GM18517 (cell line): ENCODE measurements around the gene FBXO5.
"Not testable (repeated sequence)": the region's sequence is repeated elsewhere in the genome, so short reads cannot be mapped to it uniquely, and the experiment has no call there.

Experiments
- ATAC-seq: cut with Tn5 transposase; IDR thresholded peaks from one replicate; pipeline ENCODE4 v1.9.1; 2021; ENCODE audit warnings: mild to moderate bottlenecking, moderate library complexity; ENCODE audit not compliant: unreplicated experiment

FBXO5 gene

DNA sequence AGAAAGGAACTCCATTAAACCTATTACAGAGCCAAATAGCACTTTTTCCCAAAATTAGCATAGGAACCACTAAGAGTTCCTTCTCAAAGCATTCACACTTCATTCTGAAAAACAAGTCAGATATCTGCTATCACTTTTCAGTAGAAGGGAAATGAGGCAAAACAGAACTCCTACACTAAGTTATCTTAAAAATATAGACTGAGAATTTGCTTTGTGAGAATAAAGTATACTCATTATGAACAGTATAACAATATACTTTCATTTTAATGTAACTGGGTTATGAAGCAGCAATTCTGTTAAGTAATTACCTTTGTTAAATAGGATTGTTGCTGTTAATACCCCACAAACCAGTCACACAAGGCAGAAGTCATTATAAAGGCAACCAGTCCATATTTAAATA is 11.0 kb upstream of the FBXO5 start:
- no peak for ATAC-seq

DNA sequence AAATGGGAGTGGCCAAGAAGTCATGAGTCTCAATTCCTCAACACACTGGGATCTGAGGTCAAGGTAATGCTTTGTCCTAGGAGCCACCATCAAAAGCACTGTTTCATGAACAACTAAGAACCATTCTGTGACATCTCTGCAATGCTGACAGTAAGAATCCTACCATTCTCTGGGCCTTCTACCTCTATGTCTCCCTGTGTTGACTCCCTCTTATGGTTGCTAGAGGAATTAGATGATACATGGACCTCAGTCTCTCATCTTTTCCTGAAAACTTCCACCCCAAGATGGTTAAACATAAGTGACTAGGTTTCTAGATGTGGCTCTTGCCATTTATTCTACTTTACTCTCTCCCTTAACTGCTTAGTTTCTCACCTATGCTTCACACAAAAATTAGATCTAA is 10.6 kb upstream of the FBXO5 start:
- no peak for ATAC-seq

DNA sequence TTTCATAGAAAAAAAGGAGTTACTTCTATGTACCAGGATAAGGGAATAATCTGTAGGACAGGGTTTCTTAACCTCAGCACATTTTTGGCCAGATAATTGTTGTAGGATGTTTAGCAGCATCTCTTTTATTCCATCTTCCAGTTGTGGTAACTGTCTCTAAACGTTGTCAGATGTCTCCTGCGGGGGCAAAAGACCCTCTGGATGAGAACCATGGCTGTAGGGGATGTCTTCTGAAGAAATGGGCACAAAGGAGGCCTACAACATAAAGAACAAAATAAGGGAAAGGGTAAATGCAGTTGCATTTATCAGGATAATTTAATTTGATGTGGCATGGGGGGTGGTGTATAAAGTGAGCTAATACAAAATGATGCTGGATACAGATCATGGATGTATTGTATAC is 4.1 kb upstream of the FBXO5 start:
- no peak for ATAC-seq

DNA sequence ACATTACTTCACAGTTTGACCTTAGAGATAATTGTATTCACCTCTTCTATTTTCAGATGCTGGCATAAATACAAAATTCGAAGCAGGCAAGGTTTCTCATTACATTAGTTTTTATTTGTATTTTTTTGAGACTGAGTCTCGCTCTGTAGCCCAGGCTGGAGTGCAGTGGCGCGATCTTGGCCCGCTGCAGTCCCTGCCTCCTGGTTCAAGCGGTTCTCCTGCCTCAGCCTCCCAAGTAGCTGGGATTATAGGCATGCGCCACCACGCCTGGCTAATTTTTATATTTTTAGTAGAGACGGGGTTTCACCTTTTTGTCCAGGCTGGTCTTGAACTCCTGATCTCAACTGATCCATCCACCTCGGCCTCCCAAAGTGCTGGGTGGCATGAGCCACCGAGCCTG is 2.5 kb upstream of the FBXO5 start:
- ATAC-seq, result not testable (repeated sequence)

DNA sequence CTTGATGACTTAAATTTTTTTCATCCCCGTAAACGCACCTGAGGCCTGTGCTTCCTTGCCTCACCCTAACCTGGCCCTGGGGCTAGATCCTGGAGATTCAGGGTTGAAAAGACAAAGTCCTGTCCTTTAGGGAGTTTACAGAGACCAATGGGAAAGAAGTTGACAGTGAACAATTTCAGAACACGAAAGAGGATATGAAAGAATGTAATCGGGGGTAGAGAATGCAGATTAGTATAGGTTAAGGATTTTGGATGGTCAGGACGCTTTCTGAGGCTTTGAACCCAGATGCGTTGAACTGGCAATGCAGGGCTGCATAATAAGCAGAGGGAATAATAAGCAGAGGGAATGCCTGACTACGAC is 1.7 kb upstream of the FBXO5 start:
- ATAC-seq, result peak; percentile 39

DNA sequence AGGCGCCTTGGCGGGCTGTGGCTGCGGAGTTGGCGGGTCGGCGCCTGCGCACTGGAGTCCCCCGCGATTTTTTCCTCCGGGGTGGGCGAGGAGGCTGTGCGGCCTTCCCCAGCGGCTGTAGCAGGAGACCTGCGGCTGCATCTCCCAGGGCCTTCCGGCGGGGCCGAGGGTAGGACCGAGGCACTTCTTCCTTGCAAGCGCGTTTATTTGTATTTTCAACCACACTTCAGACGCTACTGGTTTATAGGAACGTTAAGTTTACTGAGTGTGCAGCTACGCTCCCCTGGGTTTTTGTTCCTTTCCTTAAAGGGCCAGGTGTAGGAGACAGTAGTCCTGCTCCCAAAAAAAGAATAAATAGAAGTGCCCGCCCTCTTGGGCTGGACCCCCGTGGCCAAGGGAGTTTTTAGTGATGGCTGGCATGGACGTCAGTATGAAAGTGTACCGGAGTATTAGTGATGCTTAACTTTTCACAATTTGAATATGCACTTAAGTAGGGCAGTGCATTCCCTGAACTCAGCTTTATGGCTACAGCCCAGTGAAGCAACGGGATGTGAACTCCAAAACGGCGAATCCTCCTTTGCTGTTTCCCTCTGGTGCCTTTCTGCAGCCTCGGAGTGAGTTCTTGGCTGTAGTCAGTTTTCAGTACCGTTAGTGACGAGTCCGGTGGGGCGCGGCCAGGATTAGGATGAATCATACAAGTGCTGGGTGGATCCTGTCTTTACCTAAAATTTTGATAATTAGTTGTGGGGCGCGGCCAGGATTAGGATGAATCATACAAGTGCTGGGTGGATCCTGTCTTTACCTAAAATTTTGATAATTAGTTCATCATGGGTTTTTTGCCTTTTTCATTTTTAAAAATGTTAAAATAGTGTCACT is 1.0 kb upstream of the FBXO5 start:
- peak; percentile 18 for ATAC-seq

DNA sequence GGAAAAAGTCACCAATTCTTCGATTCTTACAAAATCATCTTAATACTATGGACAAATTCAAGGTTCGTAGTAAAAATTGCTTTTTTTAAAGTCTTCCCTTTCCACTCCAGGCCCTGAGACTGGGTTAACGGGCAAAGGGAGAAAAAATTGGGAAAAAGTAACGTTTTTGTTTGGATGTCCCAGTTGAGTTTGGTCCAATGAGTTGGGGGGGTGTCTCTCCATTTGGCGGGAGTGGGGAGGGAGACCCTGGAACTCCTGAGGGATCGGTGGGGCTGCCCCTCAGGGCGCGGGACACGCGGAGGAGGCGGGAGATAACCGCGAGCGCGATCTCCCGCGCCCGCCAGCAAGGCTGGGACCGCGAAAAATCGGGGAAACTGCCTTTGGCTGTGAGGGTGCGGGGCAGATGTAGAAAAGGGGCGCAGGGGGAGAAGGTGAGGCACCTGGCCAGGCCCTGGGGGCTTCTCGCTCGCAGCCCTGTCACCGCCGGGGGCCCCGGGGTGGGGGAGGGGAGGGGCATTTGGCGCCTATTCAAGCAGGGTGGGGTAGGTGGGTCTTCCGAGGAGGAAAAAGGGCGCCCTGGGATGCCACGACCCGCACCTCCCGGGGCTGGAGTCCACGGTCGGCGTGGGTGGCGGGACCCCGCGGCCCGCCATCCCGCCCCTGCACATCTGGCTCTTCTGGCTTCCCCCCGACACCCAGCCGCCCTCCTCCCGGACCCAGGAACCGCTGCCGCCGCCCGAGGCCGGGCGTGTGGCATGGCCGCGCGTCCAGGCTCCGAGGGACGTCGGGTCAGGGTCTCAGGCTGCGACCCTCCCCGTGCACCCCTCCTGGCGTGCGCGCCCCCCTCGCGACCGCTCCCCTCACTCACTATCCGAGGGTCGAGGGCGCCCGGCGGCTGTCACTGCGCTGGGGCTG is 595 bp downstream of the FBXO5 start:
- no peak for ATAC-seq

DNA sequence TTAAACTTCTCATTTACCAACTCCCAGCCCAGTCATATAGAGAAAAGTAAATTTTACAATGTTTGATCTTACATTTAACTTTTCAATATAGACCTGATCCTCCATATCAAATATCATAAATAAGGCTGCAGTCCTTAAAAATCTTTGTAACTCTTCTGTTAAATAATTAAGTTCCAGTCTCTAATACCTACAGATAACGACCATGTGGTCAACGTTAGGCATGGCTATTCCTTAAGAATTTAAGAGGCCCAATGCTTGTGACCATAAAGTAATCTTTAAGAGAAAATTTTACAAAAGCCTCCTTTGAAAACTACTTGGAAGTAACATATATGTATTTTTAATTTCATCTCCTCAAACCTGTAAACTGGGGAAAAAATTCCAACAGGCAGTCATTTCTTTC is 1.6 kb downstream of the FBXO5 start:
- ATAC-seq, result no peak

DNA sequence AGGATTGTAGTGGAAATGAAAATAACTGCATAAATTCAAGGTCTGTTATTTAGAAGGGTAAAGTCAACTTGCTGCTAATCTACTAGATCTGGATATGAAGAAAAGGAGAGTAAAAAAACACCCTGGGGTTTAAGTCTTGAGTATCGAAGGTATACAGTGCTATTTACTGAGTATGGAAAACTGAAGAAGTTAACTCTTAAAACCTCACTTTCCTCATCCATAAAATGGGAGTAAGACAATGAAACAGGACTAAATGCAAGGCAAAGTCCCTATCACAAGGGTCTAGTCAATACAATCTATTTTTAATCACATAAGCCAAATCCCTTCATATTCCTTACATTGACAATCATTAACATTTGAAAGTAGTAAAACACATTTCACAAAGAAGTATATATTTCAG is 2.2 kb downstream of the FBXO5 start:
- no peak for ATAC-seq

DNA sequence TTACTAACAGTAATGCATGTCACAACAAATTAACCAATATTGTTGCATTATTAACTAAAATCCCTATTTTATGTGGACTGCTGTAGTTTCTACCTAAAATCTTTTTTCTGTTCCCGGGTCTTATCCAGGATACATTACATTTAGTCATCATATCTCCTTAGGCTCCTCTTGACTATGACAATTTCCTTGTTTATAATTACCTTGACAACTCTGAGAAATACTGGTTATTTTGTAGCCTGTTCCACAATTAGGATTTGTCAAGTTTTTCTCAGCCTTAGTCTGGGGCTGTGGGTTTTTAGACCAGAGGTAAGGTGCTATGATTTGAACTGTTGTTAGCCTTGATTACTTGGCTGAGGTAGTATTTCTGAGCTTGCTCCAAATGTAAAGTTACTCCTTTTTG is 3.7 kb downstream of the FBXO5 start:
- no peak for ATAC-seq

DNA sequence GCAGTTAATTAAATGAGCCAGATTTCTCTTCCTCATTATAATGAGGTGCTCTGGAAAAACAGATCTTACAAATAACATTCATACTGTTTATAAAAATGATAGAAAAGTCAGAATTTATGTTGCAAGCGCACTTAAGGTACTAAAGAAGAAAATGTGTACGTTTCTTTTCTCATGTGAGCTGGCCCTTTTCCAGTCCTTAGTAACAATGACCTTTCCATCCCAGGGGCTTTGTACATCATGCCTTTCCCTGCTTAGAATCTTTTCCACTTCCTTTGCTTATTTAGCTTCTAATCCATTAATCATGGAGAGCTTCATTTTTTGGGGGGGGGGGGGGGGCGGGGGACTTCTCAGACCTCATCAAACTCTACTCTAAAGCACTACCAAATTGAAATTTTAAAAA is 4.8 kb downstream of the FBXO5 start:
- no peak for ATAC-seq

DNA sequence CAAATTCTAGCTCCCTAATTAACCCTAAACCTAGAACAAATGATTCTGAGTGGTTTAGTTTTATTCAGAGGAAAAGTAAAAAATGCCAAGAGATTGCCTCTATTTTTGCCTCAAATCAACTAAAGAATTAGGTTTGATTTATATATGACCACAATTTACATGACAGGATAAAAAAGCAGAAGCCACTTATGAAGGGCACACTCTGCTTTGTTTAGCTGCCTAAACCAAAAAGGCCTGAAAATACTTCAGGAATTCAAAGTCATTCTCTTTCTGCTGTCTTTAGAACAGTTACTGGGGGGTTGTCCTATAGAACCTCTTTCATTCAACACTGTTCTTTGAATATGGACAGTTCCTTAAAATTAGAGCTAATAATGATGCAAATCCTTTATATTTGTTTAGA is 5.3 kb downstream of the FBXO5 start:
- ATAC-seq, result no peak

DNA sequence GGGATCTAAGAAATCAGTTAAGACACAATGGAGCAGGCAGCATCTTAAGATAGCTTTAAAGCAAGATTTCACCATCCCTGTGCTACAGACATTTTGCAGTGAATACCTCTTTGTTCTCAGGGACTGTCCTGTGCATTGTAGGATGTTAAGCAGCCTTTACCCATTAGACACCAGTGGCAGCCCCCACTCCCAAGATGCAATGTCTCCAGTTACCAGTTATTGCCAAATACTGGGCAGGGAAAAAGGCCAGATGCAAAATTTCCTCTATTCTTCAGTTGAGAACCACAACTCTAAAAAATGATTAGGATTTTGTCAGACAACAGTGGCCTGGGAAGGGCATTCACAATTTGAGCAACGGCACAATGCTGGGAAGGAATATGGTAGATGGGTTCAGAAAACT is 6.1 kb downstream of the FBXO5 start:
- ATAC-seq, result no peak

DNA sequence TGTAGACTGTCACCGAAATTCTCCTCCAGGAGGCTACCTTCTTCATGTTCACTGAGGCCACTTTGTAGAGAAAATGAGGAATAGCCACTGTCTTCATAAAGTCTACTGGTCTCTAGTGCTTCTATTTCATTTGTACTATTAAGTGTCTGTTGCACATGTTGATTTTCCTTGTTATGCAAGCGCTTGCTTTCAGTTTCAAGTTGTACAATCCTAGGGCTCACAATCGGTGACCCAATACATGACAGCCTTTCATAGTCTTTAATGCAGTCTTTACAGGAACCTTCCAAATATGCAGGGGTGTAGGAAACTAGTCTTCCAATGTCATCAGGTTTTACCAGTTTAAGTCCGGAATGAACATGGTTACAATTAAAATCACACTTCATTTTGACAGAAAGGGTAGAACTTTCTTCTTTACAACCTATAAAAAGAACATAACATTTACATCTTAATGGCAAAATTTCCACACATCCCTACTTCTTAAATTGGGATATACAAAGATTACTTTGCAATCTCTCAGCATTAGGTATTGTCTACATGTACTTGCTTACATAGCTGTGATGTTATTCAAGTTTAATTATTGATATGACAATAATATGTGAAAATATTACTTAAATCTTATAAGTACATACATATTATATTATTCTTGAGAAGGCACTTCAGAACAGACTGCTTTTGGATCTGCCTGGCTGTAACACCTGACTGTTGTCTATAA is 7.5 kb downstream of the FBXO5 start:
- peak; percentile 44 for ATAC-seq

DNA sequence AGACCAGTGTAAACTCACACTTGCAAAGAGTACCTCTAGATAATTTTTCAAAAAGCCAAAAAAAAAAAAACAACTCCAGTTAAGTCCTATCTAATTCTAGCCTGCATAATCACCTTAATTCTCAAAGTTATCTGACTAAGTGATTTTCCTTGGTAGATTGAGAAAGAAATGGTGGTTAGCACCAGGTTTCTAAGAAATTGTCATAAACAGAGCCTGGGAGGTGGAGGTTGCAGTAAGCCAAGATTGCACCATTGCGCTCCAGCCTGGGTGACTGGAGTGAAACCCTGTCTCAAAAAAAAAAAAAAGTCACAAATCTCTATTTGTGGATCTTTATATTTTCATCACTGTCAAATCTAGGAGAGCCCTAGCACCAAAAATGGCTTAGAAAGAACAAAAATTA is 8.9 kb downstream of the FBXO5 start:
- no peak for ATAC-seq

DNA sequence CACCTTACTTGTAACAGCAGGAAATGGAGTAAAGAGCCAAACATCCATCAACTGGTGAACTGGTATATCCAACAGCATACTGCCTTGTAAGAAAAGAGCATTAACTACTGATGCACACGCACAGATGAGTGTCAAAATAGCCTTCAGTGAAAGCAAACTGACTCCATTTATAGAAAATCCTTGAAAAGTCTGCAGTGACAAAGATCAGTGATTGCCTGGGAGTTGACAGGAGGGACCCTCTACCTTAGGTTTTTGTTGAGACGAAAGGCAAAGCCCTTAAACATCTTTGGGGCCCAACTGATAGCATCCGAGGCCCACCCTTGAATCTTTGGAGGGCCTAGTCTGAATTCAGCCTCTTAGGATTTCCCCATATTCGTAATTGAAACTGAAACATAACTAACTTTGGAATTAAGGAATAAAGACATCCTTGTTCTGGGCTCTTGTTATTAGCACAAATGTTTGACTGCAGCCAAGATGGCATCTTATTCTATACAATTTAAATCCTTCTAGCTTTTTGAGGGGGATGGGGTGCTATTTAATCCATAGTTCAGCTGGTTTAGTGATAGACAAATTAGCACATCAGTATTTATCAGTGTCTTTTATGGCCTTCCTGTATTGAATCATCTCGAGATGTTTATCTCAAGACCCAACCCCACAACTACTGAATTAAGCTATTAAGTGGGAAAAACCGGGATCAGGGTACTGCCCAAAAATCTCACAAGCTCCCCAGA is 13.0 kb downstream of the FBXO5 start:
- ATAC-seq, result no peak

DNA sequence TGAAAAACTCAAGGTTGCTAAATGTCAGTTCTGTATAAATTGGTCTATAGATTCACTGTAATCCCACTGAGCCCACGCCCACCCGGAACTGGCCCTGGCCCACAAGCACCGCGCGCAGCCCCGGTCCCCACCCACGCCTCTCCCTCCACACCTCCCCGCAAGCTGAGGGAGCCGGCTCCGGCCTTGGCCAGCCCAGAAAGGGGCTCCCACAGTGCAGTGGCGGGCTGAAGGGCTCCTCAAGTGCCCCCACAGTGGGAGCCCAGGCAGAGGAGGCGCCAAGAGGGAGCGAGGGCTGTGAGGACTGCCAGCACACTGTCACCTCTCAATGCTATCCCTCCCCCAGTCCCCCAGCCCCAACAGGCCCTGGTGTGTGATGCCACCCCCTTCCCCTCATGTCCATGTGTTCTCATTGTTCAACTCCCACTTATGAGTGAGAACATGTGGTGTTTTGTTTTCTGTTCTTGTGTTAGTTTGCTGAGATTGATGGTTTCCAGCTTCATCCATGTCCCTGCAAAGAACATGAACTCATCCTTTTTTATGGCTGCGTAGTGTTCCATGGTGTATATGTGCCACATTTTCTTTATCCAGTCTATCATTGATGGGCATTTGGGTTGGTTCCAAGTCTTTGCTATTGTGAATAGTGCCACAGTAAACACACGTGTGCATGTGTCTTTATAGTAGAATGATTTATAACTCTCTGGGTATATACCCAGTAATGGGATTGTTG is 16.5 kb downstream of the FBXO5 start:
- not testable (repeated sequence) for ATAC-seq

DNA sequence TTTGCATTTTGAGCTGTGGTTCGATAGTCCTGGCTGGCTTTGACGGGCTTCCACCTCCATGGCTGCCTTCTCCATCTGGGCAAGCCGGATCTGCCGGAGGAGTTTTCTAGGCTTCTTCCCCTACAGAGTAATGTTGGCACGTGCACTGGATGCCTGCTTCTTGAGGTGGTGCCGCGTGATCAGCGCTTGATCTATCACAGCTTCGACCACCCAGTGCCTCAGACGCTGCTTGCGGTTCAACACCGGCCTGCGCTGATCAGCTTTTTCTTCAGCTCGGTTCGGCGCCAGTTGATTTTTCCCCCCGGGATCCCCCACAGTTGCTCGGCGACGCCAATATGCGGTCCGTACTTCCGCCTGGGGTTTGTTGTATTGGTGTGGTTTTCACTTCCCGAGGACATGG is 23.5 kb downstream of the FBXO5 start:
- ATAC-seq, result no peak

DNA sequence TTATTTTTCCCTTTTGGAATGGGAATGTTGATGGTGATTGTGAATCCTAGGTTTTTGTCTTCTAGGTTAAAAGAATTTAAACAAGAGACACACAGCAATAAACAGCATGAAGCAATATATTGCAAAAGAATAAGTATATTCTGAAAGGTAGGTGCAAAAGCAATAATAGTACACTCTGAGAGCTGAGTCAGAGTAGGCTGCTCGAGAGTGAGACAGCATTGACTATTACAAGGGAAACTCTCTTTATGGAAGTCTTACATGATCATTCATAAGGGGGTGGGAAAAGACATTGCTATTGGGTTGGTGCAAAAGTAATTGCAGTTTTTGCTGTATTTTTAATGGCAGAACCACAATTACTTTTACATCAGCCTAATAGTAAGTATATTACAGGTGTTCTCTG is 25.0 kb downstream of the FBXO5 start:
- ATAC-seq, result no peak

DNA sequence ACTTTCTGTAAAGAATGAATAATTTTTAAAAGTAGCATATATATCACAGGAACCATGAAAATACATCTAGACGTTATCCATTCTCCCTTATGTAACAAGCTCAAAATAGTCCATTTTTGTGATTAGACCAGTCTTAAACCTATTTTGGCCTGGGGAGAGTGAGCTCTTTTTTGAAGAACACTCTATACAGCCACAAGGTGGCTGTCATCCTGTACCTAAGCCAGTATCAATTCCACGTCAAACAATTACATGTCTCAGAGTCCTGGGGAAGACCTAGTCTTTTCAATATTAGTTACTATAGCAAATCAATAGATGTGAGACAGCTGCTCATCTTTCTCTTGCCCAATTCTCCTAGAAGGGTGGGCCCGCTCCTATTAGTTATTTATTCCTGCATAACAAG is 28.4 kb downstream of the FBXO5 start:
- ATAC-seq, result no peak
